ENCODE measurements around the gene SMCO4.

Gene SMCO4

DNA sequence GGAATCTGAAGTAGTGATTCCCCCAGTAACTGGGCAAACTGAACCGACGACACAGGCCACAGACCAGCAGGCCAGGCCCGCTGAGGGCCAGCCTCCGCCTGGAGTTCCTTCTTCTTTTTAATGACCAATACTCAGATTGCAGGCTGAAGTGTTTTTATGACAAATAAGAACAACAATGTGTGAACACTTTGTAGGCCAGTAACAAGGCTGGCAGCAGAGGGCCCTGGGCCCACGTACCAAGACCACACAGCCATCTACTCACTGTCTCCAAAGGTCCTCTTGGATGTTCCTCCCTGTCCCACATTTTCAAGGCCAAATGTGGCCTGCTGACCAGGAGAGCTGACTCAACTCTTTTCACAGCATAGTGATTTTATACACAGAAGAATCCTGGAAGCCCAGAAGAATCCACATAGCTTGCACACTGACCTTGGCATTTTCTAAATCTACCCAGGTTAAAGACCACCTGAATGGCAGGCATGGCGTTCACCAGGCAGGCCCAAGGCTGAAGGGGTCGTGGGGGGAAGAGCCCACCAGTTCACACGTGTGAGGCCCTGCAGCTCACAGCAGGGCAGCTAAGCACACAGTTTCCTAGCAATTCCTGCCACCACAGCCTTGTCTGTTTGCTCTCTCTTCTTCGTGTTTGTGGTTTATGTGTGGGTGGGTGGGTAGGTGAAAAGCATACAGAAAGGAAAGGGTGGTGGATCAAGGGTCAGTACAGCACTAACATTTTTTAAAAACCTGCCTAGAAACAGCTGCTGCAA is 13.3 kb downstream of the SMCO4 start:
- in situ Hi-C loops (cut with MboI; ENCODE audit: low sequenced_read_pairs): loop anchor here (25.0 kb wide), 1 partner anchor 293 kb away; no protein-coding TSS in a partner anchor

DNA sequence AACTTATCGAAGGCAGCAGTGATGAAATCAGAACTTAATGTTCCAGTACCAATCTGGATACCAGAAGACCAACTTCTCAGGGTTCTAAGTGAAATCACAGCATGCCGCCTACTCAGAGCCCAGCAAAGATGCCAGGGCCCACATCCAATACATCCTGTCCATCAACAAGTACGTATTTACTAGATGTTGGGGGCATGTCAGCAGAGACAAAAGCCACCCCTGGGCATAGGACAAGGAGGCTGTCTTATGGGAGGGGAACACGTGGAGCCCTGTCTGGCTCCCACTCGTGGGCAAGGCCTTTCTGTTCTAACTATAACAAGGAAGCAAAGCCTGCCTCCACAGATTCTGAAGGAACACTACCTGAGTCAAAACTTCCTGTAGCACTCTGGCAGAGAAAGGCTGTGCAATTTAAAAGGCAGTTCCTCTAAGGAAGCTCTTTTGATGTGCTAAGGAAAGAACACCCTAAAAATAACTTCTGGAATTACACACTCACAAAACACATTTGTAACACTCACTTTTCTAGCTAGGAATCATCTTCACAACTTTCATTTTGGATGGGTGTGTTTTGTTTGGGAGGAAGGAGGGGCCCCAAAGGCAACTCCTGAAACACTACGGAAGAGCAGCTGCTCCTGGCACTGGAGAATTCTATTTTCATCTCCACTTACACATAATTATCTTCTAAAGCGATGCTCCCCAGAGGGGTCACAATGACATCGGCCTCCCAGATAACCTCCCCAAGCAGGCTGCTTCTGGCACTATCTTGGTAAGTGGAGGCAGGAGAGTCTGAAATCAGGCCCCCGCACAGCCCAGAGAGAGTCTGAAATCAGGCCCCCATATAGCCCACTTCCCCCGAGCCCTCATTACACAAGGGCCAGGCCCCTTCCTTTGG is 14.2 kb downstream of the SMCO4 start:
- in situ Hi-C loops (cut with MboI; ENCODE audit: low sequenced_read_pairs): loop anchor here (25.0 kb wide), 1 partner anchor 292 kb away; no protein-coding TSS in a partner anchor

DNA sequence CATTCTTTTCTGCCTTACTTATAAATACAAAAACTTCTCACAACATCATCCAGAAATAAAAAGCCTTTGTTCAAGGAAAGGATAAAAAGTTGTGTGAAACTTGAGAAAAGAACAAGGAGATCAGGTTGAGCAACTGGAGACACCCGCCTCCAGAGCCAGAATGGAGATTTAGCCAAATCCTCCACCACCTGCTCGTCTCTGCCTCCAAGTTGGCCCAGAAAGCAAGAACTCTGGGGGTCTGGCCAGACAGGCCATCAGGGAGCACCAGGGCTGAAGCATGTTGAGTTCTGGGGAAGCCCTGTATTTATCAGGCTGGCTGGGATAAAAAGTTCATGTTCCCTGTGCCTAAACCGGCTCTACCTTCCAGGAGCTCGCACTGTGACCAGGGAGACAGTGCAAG is 14.9 kb downstream of the SMCO4 start:
- in situ Hi-C loops (cut with MboI; ENCODE audit: low sequenced_read_pairs): loop anchor here (25.0 kb wide), 1 partner anchor 291 kb away; no protein-coding TSS in a partner anchor

DNA sequence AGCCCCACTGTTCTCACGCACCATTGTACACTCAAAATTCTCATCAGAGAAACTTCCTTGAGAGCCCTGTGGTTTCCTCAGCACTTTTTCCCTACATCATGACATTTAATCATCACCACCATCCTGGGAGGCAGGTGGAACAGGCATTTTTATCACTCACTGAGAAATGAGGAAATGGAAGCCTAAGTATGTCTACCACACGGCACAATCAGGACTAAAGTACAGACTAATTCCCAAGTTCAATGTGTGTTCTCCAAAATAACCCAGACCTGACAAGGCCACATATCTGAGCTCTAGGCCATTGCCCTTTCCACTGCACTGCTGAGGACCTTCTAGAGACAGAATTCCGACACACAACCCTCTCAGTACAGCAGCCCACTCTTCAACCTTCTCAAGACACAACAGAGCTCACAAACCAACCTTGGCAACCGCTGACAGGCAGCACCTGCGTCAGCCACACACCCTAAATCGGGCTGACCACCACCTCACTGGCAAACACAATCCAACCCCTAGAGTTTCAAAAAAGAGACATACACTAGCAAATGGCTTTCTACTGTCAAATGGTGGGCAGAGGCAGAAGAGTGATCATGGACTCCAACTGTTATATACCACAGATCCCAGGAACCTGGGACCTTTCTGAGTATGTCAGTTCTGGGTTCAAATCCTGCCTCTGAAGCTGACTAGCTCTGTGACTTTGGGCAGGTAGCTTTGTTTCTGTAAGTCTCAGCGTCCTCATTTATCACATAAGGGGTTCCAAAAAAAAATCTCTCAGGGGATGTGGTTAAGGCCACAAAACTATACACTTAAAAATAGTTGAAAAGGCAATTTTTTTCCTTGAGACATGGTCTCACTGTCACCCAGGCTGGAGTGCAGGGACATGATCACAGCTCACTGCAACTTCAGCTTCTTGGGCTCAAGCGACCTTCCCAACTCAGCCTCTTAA is 16.3 kb downstream of the SMCO4 start:
- in situ Hi-C loops (cut with MboI; ENCODE audit: low sequenced_read_pairs): loop anchor here (25.0 kb wide), 1 partner anchor 290 kb away; no protein-coding TSS in a partner anchor

DNA sequence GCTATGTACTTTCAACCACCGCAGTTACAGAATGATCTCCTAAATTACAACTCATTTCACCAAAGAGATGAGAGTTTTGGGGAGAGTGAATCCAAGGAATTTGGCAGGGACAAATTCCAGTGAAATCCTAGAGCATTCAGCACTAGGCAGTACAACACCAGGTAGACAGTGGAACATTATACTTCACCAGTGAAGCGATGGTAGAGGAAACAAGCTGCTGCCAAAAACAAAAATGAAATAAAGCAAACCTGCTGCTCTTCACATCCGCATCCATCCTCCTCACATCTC is 16.9 kb downstream of the SMCO4 start:
- in situ Hi-C loops (cut with MboI; ENCODE audit: low sequenced_read_pairs): loop anchor here (25.0 kb wide), 1 partner anchor 289 kb away; no protein-coding TSS in a partner anchor

DNA sequence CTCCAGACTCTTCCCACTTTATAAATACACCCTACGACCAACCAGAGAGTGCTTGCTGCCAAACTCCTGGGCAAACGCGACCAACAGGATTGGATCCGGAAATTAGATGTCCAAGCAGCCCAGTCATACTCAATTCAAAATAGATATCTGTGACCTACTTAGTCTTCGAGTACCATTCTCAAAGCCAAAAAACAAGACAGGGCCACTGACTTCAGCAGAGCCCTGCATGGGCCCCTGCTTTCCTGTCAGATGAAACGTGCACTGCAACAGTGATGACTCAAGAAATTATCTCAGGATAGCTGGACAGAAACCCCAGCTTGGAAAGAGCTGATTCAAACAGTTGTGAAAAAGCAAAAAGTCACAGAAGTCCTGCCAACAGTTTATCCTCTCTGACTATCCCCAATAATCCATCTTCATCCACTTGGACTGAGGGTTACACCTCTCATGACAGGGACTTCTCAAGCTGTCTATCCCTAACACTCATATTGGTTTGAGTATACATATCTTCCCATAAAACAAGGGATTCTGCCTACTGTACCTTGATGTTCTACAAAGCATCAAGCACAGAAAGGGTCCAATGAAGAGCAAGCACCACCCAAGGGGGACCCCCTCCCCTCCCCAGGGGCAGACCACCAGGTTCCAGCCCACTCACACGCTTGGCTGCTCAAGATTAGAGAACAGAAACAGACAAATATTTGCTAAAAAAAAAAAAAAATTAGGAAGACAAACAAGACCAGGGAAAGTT is 17.4 kb downstream of the SMCO4 start:
- in situ Hi-C loops (cut with MboI; ENCODE audit: low sequenced_read_pairs): loop anchor here (25.0 kb wide), 1 partner anchor 288 kb away; no protein-coding TSS in a partner anchor

DNA sequence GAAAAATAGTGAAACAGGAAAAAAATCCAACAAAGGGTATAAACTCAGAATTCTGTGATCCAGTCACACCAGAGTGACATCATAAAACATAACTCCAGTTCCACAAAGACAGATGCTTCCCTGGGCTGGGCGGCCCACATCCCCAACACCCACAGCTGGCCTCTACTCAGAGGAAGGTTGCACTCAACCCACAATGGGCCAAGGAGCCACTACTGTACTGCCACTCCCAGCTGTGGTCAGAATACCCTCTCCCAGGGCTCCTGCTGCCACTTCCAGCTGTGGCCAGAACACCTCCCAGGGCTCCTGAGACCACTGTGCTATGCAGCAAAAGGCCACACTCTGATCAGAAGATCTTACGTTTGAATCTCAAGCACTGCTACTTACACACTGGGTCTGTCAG is 18.3 kb downstream of the SMCO4 start:
- in situ Hi-C loops (cut with MboI; ENCODE audit: low sequenced_read_pairs): loop anchor here (25.0 kb wide), 1 partner anchor 288 kb away; no protein-coding TSS in a partner anchor

DNA sequence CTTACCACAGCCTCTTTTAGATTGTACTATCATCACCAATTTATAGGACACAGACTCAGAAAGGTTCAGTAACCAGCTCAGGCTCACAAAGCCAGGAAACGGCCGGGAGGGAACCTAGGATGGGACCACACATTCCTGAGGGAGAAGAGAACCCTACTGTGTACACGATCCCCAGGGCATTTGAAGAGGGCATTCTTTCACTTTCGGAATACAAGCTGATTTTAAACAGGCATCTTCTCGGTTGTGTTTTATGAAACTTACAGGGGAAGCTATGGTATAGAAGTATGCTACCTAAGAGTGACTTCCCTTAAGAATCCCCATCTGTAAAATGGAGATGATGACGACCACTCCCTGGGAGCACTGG is 19.0 kb downstream of the SMCO4 start:
- in situ Hi-C loops (cut with MboI; ENCODE audit: low sequenced_read_pairs): no loop called here

DNA sequence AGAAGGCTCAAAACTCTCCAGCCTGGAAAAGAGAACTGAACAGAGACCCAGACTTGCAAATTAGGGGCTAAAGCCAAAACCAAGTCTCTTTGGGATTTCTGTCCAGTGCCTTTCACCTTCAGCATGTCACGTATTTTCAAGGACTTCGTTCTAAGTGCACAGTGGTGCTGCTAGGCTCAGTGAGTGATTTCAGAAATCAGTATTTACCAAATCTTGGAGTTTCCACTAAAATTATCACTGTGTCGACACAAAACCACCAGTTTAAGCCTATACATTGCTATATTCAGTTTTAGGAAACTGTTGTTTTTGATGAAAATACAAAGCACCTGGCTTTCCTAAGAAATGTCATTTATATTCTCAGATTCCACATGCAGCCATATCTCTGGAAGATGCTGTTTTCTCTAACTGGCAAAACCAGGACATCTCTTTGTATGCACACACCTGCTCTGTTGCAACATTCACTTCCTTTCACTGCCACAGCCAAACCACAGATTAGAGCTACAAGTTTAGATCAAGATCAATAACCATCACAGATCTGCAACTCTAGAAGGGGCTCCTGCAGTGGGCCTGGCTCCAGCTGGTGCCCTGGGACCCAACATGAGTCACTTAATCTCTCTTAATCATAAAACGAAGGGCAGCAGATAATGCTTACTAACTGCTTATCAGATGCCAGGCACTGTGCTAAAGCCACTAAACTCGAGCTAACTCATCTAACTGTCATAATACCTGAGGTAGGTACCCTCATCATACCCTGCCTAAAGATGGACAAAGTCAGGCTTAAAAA is 22.3 kb downstream of the SMCO4 start:
- in situ Hi-C loops (cut with MboI; ENCODE audit: low sequenced_read_pairs): no loop called here

DNA sequence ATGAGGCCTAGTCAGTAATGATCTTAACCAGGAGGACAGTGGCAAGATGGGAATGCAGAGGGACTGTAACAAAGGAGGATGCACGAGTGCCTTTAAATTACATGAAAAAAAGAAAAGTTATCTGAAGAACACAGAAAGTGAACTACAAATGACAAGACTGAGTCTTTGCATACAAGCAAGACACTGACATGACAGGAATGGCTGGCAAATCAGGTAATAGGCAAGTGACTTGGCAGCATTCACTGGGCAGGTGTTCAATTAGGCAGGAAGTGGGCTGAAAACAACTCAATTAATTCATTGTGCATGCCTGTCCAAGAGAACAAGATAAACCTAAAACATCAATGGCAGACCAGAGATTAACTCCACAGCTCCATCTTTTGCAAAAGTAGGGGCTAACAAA is 24.0 kb downstream of the SMCO4 start:
- in situ Hi-C loops (cut with MboI; ENCODE audit: low sequenced_read_pairs): no loop called here

DNA sequence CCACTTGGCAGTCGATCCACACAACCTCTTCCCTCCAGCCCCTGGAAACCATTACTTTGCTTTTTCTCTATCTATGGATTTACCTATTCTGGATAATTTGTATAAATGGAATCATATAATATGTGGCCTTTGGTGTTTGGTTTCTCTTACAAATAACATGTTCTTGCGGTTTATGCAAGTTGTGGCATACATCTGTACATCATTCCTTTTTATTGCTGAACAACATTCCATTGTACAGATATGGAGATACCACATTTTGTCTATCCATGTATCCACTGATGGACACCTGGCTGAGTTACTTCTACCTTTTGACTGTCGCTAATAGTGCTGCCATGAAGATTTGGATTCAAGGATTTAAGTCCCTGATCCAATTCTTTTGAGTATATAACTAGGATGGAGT is 25.1 kb downstream of the SMCO4 start:
- in situ Hi-C loops (cut with MboI; ENCODE audit: low sequenced_read_pairs): no loop called here

DNA sequence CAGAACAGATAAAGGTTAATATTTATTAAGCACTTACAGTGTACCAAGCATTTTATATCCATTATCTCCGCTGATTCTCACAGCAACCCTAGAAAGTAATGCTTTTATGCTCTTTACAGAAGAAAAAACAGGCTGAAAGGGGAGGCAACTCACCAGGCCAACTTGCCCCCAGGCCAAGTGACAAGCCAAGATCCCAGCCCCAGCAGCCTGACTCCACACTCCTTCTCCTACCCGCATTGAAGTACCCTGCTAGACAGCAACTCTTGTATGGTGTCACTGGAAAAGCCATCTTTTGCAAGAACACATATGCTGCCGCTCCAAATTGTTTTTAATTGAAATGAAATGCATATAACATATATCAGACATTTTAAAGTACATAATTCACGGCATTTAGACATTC is 25.6 kb downstream of the SMCO4 start:
- in situ Hi-C loops (cut with MboI; ENCODE audit: low sequenced_read_pairs): no loop called here

DNA sequence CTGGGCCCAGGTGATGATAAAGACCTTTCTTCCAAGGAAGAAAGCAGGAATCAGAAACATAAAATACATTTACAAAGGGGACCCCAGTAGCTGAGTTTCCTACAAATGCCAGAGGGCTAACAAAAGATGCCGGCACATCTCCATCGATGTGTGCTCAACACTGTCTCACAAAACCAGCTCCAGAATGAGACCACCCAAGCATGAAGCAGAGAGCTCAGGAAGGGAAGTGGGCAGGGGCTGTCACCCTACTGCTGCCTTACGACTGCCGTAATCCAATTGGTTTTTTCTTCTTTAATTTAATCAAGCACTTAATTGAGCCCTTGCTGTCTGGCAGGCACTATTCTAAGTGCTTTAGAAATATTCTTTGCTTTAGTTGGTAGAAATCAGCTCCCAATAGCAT is 26.1 kb downstream of the SMCO4 start:
- in situ Hi-C loops (cut with MboI; ENCODE audit: low sequenced_read_pairs): no loop called here

DNA sequence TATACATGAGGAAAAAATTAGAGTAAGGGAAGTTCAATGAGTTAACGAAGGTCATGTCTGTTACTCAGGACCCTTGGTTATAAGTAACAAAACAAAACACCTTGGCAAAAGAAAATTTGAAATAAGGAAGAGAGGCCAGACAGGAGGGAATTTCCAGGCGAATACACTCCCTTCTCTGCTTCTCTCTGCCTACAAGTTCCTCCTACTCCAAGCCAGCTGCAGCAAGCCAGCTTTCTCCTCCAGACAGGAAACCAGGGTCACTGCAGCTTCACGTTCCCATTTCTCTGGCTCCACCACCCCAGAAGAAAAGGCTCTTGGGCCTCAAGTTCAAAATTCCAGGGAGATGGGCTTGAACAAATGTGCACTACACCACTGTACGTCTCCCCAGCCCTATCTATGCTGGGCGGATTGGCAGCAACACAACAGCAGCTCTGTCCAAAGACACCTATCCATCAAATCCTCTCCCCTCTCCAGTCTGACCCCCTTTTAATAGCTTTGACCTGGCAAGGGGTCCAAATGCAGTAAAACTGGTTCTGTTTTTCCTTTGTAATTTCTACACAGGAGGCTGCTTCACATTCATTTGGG is 27.7 kb downstream of the SMCO4 start:
- in situ Hi-C loops (cut with MboI; ENCODE audit: low sequenced_read_pairs): no loop called here

DNA sequence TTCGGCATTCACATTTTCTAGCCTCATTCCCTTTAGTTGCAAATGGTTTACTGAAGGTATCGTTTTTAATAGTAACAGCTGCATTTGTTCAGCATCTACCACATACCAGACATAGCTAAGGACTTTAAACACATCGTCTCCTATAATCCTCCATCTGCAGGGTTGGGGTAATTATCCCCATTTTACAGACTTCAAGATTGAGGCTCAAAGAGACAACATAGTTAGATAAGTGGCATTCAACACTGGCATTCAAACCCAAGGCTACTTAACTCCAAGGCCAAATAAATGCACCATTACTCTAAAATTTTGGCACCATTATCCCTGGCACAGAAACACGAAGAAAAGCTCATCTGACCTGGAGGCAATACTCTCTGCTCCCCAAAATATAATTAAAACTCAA is 28.5 kb downstream of the SMCO4 start:
- in situ Hi-C loops (cut with MboI; ENCODE audit: low sequenced_read_pairs): no loop called here

DNA sequence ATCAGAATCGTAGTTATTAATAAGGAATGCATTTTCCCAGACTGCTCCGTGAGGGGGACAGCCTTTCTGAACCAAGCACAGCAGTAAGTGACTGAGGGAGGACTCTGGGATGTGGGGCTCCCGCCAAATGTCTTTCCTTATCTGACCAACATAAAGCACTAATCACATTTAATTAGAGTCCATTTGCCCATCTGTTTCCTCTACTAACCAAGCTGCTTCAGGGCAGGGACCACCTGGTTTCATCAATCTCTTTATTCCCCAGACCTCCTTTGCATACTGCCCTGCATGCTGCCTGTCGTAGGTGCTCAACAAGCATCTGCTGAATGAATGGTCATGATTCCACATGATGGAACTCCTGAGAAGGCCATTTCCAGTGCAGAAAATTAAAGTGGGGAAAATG is 29.4 kb downstream of the SMCO4 start:
- in situ Hi-C loops (cut with MboI; ENCODE audit: low sequenced_read_pairs): no loop called here

DNA sequence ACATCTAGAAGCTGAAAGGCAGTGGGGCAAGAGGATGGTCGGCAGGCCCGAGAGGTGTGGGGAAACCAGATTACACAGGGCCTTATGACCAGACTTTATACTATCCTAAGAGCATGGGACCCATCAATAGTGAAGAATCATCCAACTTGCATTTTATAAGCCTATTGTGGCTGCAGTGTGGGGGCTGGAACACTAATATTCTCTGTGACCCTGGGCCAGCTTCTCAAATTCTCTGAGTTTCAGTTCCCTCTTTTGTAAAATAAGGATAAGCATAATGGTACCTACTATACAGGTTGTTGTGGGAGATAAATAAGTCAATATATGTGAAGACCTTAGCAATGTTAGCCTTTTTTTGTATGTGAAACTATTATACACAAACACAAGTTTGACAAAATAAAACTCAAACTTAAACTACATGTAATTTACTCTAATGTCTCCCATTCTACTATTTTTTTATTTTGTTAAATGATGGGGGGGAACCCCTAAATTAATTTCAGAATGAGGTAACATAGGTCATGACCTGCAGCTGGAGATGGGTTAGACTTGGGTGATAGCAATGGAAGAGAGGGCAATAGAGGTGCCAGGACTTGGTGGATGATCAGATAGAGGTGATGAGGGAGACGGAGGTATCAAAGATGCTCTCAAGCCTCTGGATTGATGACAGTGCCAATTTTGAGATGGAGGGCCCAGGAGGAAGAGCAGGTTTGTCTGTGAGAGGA is 30.1 kb downstream of the SMCO4 start:
- in situ Hi-C loops (cut with MboI; ENCODE audit: low sequenced_read_pairs): no loop called here

DNA sequence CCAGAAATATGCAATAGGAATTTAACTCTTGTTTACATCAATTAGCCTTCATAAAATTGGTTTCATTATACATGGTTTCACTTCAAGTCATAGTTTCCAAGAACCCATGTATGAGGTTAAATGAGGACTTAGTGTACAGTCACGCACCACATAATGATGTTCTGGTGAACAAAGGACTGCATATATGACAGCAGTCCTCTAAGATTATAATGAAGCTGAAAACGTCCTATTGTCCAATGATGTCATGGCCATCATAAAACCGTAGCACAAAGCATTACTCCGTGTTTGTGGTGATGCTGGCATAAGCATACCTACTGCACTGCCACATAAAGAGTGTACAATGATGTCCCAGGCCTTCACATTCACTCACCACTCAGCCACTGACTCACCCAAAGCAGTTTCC is 31.1 kb downstream of the SMCO4 start:
- in situ Hi-C loops (cut with MboI; ENCODE audit: low sequenced_read_pairs): no loop called here
